HG02571 (cell line): ENCODE measurements around the gene FCAR.
"Not testable (repeated sequence)": the region's sequence is repeated elsewhere in the genome, so short reads cannot be mapped to it uniquely, and the experiment has no call there.

Experiments used
- ATAC-seq: cut with Tn5 transposase; IDR thresholded peaks from one replicate; pipeline ENCODE4 v1.9.1; 2021; ENCODE audit warnings: mild to moderate bottlenecking, moderate library complexity; ENCODE audit not compliant: unreplicated experiment

The FCAR gene

DNA sequence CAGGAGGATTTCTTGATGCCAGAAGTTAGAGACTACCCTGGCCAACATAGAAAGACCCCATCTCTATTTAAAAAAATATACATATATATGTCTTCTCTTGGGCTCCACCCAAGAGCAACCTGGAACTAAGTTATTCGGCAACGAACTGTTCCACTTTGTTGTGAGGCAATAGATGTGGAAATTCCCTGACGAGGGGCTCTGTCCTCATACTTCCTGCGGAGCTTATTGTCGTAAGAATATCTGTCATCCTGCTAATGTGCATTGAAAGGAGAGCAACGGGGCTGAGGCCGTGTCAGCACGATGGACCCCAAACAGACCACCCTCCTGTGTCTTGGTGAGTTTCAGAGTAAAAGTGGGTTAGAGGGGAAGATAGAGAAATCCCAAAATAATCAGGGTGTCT is at the start of gene FCAR:
Gene FCAR, plus strand, starts transcription at position 246 of the 400 bp plus-strand sequence. Its CDS starts 55 bp downstream, at position 301.
- ATAC-seq: no peak

- ATAC-seq: not testable (repeated sequence)
Observed at GRCh38 chr19:54824416-54824815, 49.6 kb upstream of the FCAR start.

GRCh38 chr19:54825326-54825725 is 48.7 kb upstream of the FCAR start:
- not testable (repeated sequence) for ATAC-seq

DNA sequence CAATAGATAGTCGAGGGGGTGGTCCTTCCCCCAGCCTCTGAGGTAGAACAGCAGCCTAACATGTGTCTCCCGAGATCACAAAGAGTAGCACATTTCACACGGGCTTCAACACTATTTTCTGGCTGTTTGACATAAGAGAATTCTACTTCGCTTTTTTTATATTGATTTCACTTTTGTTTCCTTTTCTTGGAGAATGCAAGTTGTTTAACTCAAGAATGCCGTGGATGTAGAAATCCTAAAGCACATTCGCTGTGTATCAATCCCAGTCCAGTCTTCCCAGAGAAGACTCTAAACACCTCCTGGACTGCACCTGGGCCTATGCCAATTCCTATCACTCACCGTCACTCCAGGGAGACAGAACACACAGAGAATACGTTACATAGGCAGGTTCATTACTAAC is 46.0 kb upstream of the FCAR start:
- not testable (repeated sequence) for ATAC-seq

GRCh38 chr19:54832496-54832895 is 41.5 kb upstream of the FCAR start, which contains the start of gene KIR2DS4:
KIR2DS4 (plus strand) TSS chr19:54832676.
- not testable (repeated sequence) for ATAC-seq

DNA sequence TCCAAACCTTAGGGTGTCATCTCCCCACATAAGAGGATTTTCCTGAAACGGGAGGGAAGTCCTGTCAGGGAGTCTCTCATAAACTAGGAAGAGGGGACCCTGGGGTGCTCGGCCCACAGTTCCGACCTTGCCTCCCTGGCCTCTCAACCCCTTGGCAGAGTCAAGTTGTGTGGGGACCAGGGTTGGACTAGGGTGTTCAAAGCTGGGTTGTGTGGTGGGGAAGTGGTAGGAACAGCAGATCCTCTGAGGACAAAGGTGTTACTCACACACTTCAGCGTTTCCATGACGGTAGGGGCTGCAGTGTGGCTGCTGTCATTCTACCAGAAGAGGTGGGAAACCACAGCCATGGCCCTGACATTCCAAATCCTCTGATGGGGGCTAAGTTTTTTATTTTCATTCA is 38.9 kb upstream of the FCAR start:
- ATAC-seq: not testable (repeated sequence)

DNA sequence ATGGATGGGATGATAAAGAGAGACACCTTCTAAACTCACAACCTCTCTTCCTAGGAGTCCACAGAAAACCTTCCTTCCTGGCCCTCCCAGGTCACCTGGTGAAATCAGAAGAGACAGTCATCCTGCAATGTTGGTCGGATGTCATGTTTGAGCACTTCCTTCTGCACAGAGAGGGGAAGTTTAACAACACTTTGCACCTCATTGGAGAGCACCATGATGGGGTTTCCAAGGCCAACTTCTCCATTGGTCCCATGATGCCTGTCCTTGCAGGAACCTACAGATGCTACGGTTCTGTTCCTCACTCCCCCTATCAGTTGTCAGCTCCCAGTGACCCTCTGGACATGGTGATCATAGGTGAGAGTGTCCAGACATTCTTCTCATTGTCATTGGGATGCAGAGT is 36.5 kb upstream of the FCAR start:
- not testable (repeated sequence) for ATAC-seq

- not testable (repeated sequence) for ATAC-seq
Observed at GRCh38 chr19:54843171-54843570, 30.9 kb upstream of the FCAR start.

- not testable (repeated sequence) for ATAC-seq
Observed at GRCh38 chr19:54850061-54850640, 23.9 kb upstream of the FCAR start, which contains the start of gene KIR3DL2. KIR3DL2 (plus strand) TSS chr19:54850443; CDS start chr19:54850476, 33 bp downstream.

DNA sequence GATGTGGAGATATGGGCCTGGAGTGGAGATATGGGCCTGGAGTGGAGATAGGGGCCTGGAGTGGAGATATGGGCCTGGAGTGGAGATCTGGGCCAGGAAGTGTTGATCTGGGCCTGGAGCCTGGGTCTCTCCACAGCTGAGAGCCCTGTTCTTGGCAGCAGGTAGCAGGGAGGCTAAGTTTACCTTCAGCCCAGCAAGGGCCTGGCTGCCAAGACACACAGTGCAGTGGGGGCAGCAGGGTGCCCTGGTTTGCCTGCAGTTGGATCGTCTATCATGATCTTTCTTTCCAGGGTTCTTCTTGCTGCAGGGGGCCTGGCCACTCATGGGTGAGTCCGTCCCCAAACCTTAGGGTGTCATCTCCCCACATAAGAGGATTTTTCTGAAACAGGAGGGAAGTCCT is 23.1 kb upstream of the FCAR start:
- ATAC-seq: no peak

DNA sequence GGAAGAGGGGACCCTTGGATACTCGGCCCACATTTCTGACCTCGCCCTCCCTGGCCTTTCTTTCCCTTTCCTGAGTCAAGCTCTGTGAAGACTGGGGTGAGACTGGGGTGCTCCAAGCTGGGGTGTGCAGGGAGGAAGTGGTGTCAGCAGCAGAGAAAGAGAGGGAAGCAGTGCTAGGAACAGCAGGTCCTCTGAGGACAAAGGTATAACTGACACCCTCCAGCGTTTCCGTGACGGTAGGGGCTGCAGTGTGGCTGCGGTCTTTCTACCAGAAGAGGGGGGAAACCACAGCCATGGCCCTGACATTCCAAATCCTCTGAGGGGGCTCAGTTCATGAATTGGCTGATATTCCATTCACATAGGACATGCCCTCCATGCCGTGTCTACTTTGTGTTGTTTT is 22.7 kb upstream of the FCAR start:
- no peak for ATAC-seq

DNA sequence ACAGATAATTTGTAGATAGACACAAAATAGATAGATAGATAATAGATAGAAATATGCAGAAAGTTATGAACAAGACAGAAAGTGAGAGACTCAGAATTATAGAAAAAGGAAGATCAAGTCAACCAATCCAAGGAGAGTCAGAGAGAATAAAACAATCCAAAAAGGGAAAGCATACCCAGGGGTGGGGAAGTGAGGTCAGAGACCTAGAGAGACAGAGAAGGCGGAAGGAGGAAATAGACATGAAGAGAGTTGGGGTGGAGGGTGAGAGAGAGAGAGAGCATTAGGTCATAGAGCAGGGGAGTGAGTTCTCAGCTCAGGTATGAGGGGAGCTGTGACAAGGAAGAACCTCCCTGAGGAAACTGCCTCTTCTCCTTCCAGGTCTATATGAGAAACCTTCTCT is 18.8 kb upstream of the FCAR start:
- ATAC-seq: not testable (repeated sequence)

DNA sequence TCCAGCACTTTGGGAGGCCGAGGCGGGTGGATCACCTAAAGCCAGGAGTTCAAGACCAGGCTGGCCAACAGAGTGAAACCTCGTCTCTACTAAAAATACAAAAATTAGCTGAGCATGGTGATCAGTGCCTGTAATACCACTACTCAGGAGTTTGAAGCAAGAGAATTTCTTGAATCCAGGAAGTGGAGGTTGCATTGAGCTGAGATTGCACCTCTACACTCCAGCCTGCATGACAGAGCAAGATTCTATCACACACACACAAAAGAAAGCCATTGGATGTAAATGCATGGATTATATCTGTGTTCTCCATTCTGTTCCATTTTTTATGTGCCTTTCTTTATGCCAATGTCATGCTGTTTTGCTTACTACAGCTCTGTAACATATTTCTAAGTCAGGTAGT is 15.6 kb upstream of the FCAR start:
- not testable (repeated sequence) for ATAC-seq

DNA sequence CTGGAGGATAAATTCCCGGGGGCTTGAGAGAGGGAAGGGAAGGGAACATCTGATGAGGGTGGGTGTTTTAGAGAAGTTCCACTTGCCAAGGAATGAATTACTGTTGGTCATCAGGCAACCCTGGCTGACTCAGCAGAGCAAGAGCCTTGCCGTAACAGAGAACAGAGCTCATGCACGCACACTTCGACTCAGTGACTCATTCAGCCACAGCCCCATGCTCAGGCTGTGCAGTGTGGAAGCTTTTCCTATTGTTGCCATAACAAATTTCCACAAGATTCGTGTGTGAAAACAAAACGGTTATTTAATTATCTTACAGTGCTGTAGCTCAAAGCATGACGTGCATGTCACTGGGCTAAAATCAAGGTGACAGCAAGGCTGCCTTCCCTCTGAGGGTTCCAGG is 14.6 kb upstream of the FCAR start:
- ATAC-seq: not testable (repeated sequence)

GRCh38 chr19:54863459-54863858 is 10.6 kb upstream of the FCAR start:
- not testable (repeated sequence) for ATAC-seq

- no peak for ATAC-seq
Observed at GRCh38 chr19:54871696-54872095, 2.3 kb upstream of the FCAR start.

- ATAC-seq: no peak
Observed at GRCh38 chr19:54875506-54875905, 1.5 kb downstream of the FCAR start.

- no peak for ATAC-seq
Observed at GRCh38 chr19:54877471-54877870, 3.4 kb downstream of the FCAR start.

DNA sequence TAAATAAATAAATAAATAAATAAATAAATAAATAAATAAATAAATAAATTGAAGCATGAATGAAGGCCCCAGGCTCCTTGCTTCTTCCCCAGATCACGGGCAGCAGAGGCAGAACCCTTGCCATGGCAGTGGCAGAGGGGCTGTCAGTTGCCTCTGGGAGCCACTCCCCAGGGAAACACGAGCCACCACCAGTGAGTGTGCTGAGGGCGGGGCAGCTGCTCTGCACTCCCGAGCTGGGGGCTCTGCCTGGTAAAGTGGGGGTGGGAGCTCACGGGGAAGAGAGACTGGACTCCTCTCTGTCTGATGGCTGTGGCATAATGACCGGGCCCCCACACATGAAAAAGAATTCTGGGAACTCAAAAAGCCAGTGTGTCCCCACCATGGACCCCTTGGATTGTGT is 7.8 kb downstream of the FCAR start:
- no peak for ATAC-seq

DNA sequence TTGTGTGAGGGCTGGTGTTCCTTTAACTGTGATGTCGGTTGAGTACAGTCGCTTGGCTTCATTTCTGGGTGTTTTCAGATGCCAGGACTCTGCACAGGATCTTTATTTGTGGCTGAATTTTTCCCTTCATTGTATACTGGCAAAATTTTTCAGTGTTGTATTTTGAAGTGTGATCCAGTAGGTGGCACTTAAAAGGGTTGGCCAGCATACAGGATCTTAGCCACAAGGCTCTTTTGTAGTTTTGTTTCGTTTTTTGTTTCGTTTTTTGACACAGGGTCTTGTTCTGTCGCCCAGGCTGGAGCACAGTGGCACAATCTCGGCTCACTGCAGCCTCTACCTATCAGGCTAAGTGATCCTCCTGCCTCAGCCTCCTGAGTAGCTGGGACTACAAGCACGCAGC is 8.7 kb downstream of the FCAR start:
- no peak for ATAC-seq

DNA sequence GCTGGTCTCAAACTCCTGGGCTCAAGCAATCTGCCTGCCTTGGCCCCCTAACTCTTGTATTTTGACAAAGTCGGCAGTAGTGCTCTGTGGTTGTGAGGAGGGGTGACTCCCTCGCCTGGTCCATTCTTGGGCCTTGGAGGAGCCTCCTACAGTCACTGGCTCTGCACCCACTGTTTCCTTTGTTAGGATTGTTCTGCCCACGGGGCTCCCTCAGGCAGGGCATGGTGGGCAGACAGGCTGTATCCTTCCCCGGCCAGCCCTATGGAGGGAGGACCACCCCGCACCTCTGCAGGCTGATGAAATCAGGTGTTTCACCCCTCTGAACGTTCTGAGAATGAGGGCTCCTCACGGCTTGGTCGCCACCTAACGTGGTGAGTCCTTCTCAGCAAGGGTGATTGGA is 9.2 kb downstream of the FCAR start:
- no peak for ATAC-seq

DNA sequence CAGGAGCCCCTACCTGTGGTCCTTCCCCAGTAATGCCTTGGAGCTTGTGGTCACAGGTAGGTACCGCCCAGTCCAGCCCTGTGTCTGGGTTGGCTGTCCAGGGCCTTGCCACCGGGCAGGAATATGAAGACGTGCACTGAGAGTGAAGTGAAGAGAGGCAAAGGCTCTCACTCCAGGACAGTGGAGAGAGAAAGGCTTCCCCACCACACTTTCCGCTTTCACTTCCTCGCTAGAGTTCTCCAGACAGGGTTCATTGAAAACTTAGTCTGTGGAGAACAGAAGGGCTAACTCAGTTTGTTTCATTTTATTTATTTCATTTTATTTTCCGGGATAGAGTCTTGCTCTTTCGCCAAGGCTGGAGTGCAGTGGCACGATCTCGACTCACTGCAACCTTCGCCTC is 14.2 kb downstream of the FCAR start:
- no peak for ATAC-seq

DNA sequence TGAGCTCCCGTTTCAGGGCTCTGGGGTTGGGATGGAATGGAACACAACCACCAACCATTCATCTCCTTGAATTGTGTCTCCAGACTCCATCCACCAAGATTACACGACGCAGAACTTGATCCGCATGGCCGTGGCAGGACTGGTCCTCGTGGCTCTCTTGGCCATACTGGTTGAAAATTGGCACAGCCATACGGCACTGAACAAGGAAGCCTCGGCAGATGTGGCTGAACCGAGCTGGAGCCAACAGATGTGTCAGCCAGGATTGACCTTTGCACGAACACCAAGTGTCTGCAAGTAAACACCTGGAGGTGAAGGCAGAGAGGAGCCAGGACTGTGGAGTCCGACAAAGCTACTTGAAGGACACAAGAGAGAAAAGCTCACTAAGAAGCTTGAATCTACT is 15.5 kb downstream of the FCAR start:
- no peak for ATAC-seq
